ENCODE measurements around the gene BEST2.

BEST2 gene

GRCh38 chr19:12750851-12751250, 740 bp upstream of the BEST2 start:
- H3F3A ChIP-seq (ENCODE audit: low read depth), result no peaks in the 10 kb centered on the region
- no peaks in the 10 kb centered on the region for H3K27me3 ChIP-seq (ENCODE audit: insufficient read depth, low read length, poor library complexity, severe bottlenecking)
- H3K9ac ChIP-seq (ENCODE audit: low read depth, low read length, poor library complexity, severe bottlenecking), result no peak overlapping the region
- no peak overlapping the region for H3K4me2 ChIP-seq (ENCODE audit: low read depth, low read length, poor library complexity, severe bottlenecking)
- H3K79me2 ChIP-seq (ENCODE audit: insufficient read depth, low read length), result no peaks in the 10 kb centered on the region
- no peak overlapping the region for H3K4me3 ChIP-seq (ENCODE audit: low read length, poor library complexity, severe bottlenecking)
- no peak overlapping the region for H2AFZ ChIP-seq (ENCODE audit: low read length)
- TF ChIP-seq CTCF (conservative IDR thresholded peaks at IDR 0.05; ENCODE audit: low read length), result no peak
- TF ChIP-seq EZH2phosphoT487 (IDR thresholded peaks at IDR 0.05; ENCODE audit: borderline replicate concordance), result no peak
- no peaks in the 10 kb centered on the region for H4K20me1 ChIP-seq (ENCODE audit: insufficient read depth, low read length, poor library complexity, severe bottlenecking)
- no peaks in the 10 kb centered on the region for H3K9me2 ChIP-seq (replicated peaks; ENCODE audit: low read depth, low read length)
- peaks cover 6% of the 10 kb centered on the region; the same call in 1 of the 2 replicates for H3K36me3 ChIP-seq (ENCODE audit: insufficient read depth, low read length)
- H3K4me1 ChIP-seq (ENCODE audit: insufficient read depth, low read length, poor library complexity, severe bottlenecking), result no peaks in the 10 kb centered on the region
- peaks cover 3% of the 10 kb centered on the region; the same call in 1 of the 2 replicates for H3K9me3 ChIP-seq (ENCODE audit: insufficient read depth, low read depth, low read length)

- Histone ChIP-seq H3K9me2 (replicated peaks; ENCODE audit: low read depth, low read length) (no peaks in the 10 kb centered on the region), H3K27me3 (ENCODE audit: insufficient read depth, low read length, poor library complexity, severe bottlenecking) (no peaks in the 10 kb centered on the region), H3K9ac (ENCODE audit: low read depth, low read length, poor library complexity, severe bottlenecking) (no peak overlapping the region), H4K20me1 (ENCODE audit: insufficient read depth, low read length, poor library complexity, severe bottlenecking) (no peaks in the 10 kb centered on the region), H3K4me2 (ENCODE audit: low read depth, low read length, poor library complexity, severe bottlenecking) (no peak overlapping the region), H3K9me3 (ENCODE audit: insufficient read depth, low read depth, low read length) (peaks cover 3% of the 10 kb centered on the region; the same call in 1 of the 2 replicates), H3K4me1 (ENCODE audit: insufficient read depth, low read length, poor library complexity, severe bottlenecking) (no peaks in the 10 kb centered on the region), H3K36me3 (ENCODE audit: insufficient read depth, low read length) (peaks cover 6% of the 10 kb centered on the region; the same call in 1 of the 2 replicates), H2AFZ (ENCODE audit: low read length) (no peak overlapping the region), H3K4me3 (ENCODE audit: low read length, poor library complexity, severe bottlenecking) (no peak overlapping the region), H3F3A (ENCODE audit: low read depth) (no peaks in the 10 kb centered on the region), H3K79me2 (ENCODE audit: insufficient read depth, low read length) (no peaks in the 10 kb centered on the region)
- TF ChIP-seq CTCF (conservative IDR thresholded peaks at IDR 0.05; ENCODE audit: low read length), result no peak
- no peak for TF ChIP-seq EZH2phosphoT487 (IDR thresholded peaks at IDR 0.05; ENCODE audit: borderline replicate concordance)
These were observed 628 bp downstream of the BEST2 start for GRCh38 chr19:12752056-12752781.

GRCh38 chr19:12754465-12755196, 3.0 kb downstream of the BEST2 start:
- no peaks in the 10 kb centered on the region for H3K9me3 ChIP-seq (ENCODE audit: insufficient read depth, low read depth, low read length)
- no peak overlapping the region for H3K9ac ChIP-seq (ENCODE audit: low read depth, low read length, poor library complexity, severe bottlenecking)
- H3K4me2 ChIP-seq (ENCODE audit: low read depth, low read length, poor library complexity, severe bottlenecking), result no peak overlapping the region
- no peaks in the 10 kb centered on the region for H4K20me1 ChIP-seq (ENCODE audit: insufficient read depth, low read length, poor library complexity, severe bottlenecking)
- no peaks in the 10 kb centered on the region for H3K79me2 ChIP-seq (ENCODE audit: insufficient read depth, low read length)
- H3K36me3 ChIP-seq (ENCODE audit: insufficient read depth, low read length), result no peaks in the 10 kb centered on the region
- H3K9me2 ChIP-seq (replicated peaks; ENCODE audit: low read depth, low read length), result no peaks in the 10 kb centered on the region
- no peaks in the 10 kb centered on the region for H3K27me3 ChIP-seq (ENCODE audit: insufficient read depth, low read length, poor library complexity, severe bottlenecking)
- no peak overlapping the region for H2AFZ ChIP-seq (ENCODE audit: low read length)
- TF ChIP-seq EZH2phosphoT487 (IDR thresholded peaks at IDR 0.05; ENCODE audit: borderline replicate concordance) (no peak), CTCF (conservative IDR thresholded peaks at IDR 0.05; ENCODE audit: low read length) (no peak)
- H3K4me1 ChIP-seq (ENCODE audit: insufficient read depth, low read length, poor library complexity, severe bottlenecking), result no peaks in the 10 kb centered on the region
- no peaks in the 10 kb centered on the region for H3F3A ChIP-seq (ENCODE audit: low read depth)
- H3K4me3 ChIP-seq (ENCODE audit: low read length, poor library complexity, severe bottlenecking), result no peak overlapping the region

Measured in Loucy (cell line).